A375 (cell line): ENCODE data around the gene FAR2. TPM values are rescaled to one million over a fixed set of nuclear protein-coding genes. Genes with fewer than 3 reads are reported as not detected.

ENCODE experiments used
- total RNA-seq: library from RNA; depleted of rRNA; stranded (reverse); fragments of >200 nt; shearing (Covaris generic); gene quantifications from 2 replicates; pipeline ENCODE4 v1.2.3, GENCODE V29; 2014; rRNA removed

Gene FAR2
- total RNA-seq, result 13.0 and 14.8 TPM in 2 replicates

DNA sequence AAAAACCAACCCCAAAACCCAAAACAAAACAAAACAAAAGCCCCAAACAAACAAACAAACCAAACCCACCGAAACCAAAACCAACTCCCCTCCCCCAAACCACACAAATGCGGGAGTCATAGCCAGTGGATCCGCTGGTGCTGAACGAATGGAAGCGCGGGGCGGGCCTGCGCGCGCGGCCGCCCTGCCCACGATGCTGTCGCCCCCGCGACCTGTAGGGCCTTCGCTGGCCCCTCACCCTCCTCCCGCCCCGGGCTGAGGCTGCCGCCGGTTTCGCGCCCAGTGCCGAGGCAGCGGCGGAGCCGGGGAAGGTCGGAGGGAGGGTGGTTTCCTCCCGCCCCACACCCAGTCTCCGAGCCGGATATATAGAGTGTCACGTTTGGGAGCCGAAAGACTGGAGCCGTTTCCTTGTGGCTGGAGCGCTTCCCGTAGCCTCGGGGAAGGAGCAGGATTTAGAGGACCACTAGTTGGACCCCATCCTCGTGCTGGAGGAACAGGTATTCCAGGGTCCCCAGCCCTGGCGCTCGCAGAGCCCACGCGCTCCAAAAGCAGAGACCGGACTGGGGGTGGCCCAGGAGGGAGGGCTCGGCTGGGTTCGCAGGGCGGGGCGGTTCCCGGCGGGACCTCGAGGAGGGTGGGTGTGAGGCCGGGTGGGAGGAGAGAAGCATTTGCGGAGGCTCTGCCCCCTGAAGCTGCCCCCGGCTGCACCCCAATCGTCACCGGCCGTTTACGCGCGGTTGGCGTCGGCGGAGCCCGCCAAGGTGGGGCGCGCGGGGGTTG is at the start of gene FAR2:
TSS of gene FAR2 (plus strand) at position 368 of the 780 bp plus-strand sequence. CDS start 121,172 bp downstream, outside the sequence.

DNA sequence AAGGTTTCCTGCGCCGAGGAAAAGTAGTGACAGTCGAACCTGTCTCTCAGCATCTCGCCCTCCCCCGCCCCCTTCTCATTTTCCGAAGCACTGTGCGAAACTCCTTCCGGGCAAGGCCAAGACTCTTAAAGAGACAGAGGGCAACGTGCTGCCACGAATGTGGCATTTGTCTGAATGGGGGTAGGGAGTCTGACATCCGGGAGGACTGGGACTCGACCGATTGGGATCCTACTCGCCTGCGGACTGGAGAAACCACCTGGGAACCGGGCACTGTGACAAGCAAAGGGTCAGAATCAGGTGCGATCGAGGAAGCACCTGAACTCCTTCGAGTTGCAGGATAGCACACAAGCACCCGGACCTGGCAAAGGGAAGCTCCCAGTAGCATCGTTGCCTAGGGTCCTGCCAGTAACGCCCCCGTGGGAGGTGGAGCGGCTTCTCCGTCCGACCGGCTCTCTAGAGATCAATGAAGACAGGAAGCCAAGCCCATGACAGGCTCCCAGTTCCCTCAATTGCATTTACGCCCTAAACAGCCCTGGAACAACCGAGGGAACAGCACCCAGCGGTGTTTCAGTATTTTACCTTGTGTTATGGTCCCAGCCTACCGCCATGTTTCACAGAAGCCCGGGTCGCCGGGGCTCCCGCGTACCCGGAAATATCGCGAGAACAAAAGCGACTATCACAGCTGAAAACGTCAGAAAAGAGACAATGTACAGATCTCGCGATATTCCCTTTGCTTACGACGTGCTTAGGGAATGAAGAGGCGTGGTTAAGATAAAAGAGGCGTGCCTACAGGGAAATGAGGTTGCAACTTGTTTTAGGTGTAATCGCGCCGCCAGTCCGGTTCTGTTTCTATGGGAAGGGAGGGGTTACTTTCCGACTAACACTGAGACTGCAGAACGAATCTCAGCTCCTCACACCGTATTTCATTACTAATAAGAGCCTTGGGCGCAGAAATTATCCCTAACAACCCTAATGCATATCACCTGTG is 231.8 kb downstream of the FAR2 start, which contains the start of gene ERGIC2:
TSS of gene ERGIC2 (minus strand) at position 637 of the 988 bp plus-strand sequence. CDS start 9,539 bp downstream, outside the sequence.

Other genes starting within 250 kb of the FAR2 start
- 34.3 and 54.3 TPM in 2 replicates for gene ERGIC2, start 231.9 kb downstream of the FAR2 start, total RNA-seq